IMR-90 (cell line): ENCODE measurements around the gene ASMTL. TPM values are rescaled to one million over a fixed set of nuclear protein-coding genes. Genes with fewer than 3 reads are reported as not detected.

Experiments
- ATAC-seq: fragments of 200-7000 bp; cut with Tn5 transposase; 2 replicates; pipeline ENCODE4 v1.9.1; 2020; ENCODE audit warnings: low read depth, mild to moderate bottlenecking, moderate library complexity
- BruUV-seq: library from RNA; stranded (reverse); fragments of 400-500 nt; replicated peaks from 2 replicates; lab custom pipeline; 2021; lab: Mats Ljungman, UMichigan
- CTCF ChIA-PET: fragments of 300-600 bp; formaldehyde crosslinking; extraction: SDS; loops from one replicate; lab custom pipeline; 2021; ENCODE audit warnings: antibody characterized with exemption; lab: Yijun Ruan, JAX
- POLR2A ChIA-PET: fragments of 300-600 bp; sonication (Branson Sonifier 250); formaldehyde crosslinking; loops from one replicate; lab custom pipeline; 2022; ENCODE audit warnings: antibody characterized with exemption; ENCODE audit not compliant: unreplicated experiment; lab: Charles Lee
- DNase-seq: peaks from one replicate; pipeline ENCODE4 v3.0.0; 2013
- H2AFZ ChIP-seq: replicated peaks from 2 replicates; pipeline ENCODE3; 2013; ENCODE audit warnings: low read length, mild to moderate bottlenecking; ENCODE audit not compliant: poor library complexity
- H2AK5ac ChIP-seq: 2 replicates; pipeline ENCODE4 v1.6.1; 2013; ENCODE audit warnings: low read depth, low read length, inconsistent platforms
- H2AK9ac ChIP-seq: replicated peaks from 2 replicates; pipeline ENCODE3; 2013; ENCODE audit warnings: mild to moderate bottlenecking, low read depth, low read length, moderate library complexity; ENCODE audit not compliant: poor library complexity
- H2BK120ac ChIP-seq: 2 replicates; pipeline ENCODE4 v1.6.1; 2013; ENCODE audit warnings: low read depth, low read length, inconsistent platforms
- H2BK15ac ChIP-seq: 3 replicates; pipeline ENCODE4 v1.6.1; 2013; ENCODE audit warnings: low read depth, low read length, inconsistent platforms
- H2BK20ac ChIP-seq: 2 replicates; pipeline ENCODE4 v1.6.1; 2013; ENCODE audit warnings: low read depth, mild to moderate bottlenecking, inconsistent platforms, low read length, moderate library complexity
- H2BK5ac ChIP-seq: 2 replicates; pipeline ENCODE4 v1.6.1; 2013; ENCODE audit warnings: mild to moderate bottlenecking, low read depth, low read length, inconsistent platforms; ENCODE audit not compliant: poor library complexity, severe bottlenecking
- H3K14ac ChIP-seq: replicated peaks from 2 replicates; pipeline ENCODE4 v1.6.1; 2013; ENCODE audit warnings: low read depth, low read length, inconsistent platforms
- H3K18ac ChIP-seq: 2 replicates; pipeline ENCODE4 v1.6.1; 2013; ENCODE audit warnings: low read depth, low read length, control low read depth
- H3K23ac ChIP-seq: 2 replicates; pipeline ENCODE4 v1.6.1; 2013; ENCODE audit warnings: low read depth, low read length, inconsistent platforms
- H3K27ac ChIP-seq: 2 replicates; pipeline ENCODE4 v1.5.1; 2013; ENCODE audit warnings: mild to moderate bottlenecking, control low read depth, low read length; ENCODE audit not compliant: insufficient read depth
- H3K27me3 ChIP-seq: 2 replicates; pipeline ENCODE4 v1.6.1; 2013; ENCODE audit warnings: low read length; ENCODE audit not compliant: control insufficient read depth, insufficient read depth
- H3K36me3 ChIP-seq: 2 replicates; pipeline ENCODE4 v1.6.1; 2013; ENCODE audit warnings: low read length, mixed read lengths; ENCODE audit not compliant: control insufficient read depth, insufficient read depth
- H3K4ac ChIP-seq: 2 replicates; pipeline ENCODE4 v1.6.1; 2013; ENCODE audit warnings: low read depth, low read length, inconsistent platforms
- H3K4me1 ChIP-seq: 2 replicates; pipeline ENCODE4 v1.6.1; 2013; ENCODE audit warnings: low read length, mixed read lengths; ENCODE audit not compliant: control insufficient read depth, insufficient read depth
- H3K4me2 ChIP-seq: 2 replicates; pipeline ENCODE4 v1.6.1; 2013; ENCODE audit warnings: low read depth, mild to moderate bottlenecking, control low read depth, low read length, moderate library complexity
- H3K4me3 ChIP-seq: 2 replicates; pipeline ENCODE4 v1.5.1; 2013; ENCODE audit warnings: low read depth, mild to moderate bottlenecking, control low read depth, low read length, moderate library complexity; ENCODE audit not compliant: insufficient read depth
- H3K56ac ChIP-seq: 2 replicates; pipeline ENCODE4 v1.6.1; 2013; ENCODE audit warnings: low read length, inconsistent platforms; ENCODE audit not compliant: insufficient read depth; ENCODE audit errors: extremely low read depth
- H3K79me1 ChIP-seq, 2 experiments: 2 replicates each; pipeline ENCODE4 v1.6.1; 2013; ENCODE audit warnings: low read length in 2 of 2, inconsistent platforms in 1 of 2, low read depth in 1 of 2
- H3K9ac ChIP-seq: 2 replicates; pipeline ENCODE4 v1.6.1; 2013; ENCODE audit warnings: low read depth, low read length, control low read depth
- H3K9me1 ChIP-seq: 2 replicates; pipeline ENCODE4 v1.6.1; 2013; ENCODE audit warnings: low read length, inconsistent platforms; ENCODE audit not compliant: insufficient read depth
- H3K9me3 ChIP-seq: 2 replicates; pipeline ENCODE4 v1.6.1; 2013; ENCODE audit warnings: low read length; ENCODE audit not compliant: control insufficient read depth, insufficient read depth
- H4K20me1 ChIP-seq: 2 replicates; pipeline ENCODE4 v1.6.1; 2013; ENCODE audit warnings: low read length, inconsistent platforms; ENCODE audit not compliant: insufficient read depth
- H4K5ac ChIP-seq: 2 replicates; pipeline ENCODE4 v1.6.1; 2013; ENCODE audit warnings: mild to moderate bottlenecking, low read depth, low read length, control low read depth
- H4K8ac ChIP-seq, 2 experiments: 2 replicates each; pipeline ENCODE4 v1.6.1; 2013; ENCODE audit warnings: low read depth in 2 of 2, low read length in 2 of 2, control low read depth in 1 of 2, inconsistent platforms in 1 of 2
- H4K91ac ChIP-seq: 2 replicates; pipeline ENCODE4 v1.6.1; 2013; ENCODE audit warnings: low read depth, low read length, inconsistent platforms; ENCODE audit not compliant: insufficient read depth
- BHLHE40 ChIP-seq: fragments of 150-350 bp; IDR thresholded peaks from 2 replicates; pipeline ENCODE4 v1.6.1; 2016; ENCODE audit warnings: mild to moderate bottlenecking, low read depth, low read length
- CEBPB ChIP-seq: IDR thresholded peaks from 2 replicates; pipeline ENCODE4 v1.6.1; 2012; ENCODE audit warnings: low read depth, low read length, improper control_type of control experiment
- CHD1 ChIP-seq: IDR thresholded peaks from 2 replicates; pipeline ENCODE4 v1.6.1; 2012; ENCODE audit warnings: low read depth, low read length, improper control_type of control experiment
- FOS ChIP-seq: fragments of 150-350 bp; IDR thresholded peaks from 2 replicates; pipeline ENCODE4 v1.6.1; 2016; ENCODE audit warnings: low read depth, low read length
- MAFK ChIP-seq: IDR thresholded peaks from 2 replicates; pipeline ENCODE4 v1.6.1; 2012; ENCODE audit warnings: low read depth, low read length, improper control_type of control experiment
- MAZ ChIP-seq: IDR thresholded peaks from 2 replicates; pipeline ENCODE4 v1.6.1; 2012; ENCODE audit warnings: low read depth, mild to moderate bottlenecking, low read length, improper control_type of control experiment, moderate library complexity, borderline replicate concordance
- MXI1 ChIP-seq: IDR thresholded peaks from 2 replicates; pipeline ENCODE4 v1.6.1; 2012; ENCODE audit warnings: low read depth, mild to moderate bottlenecking, low read length, moderate library complexity, borderline replicate concordance
- NFE2L2 ChIP-seq: fragments of 150-350 bp; IDR thresholded peaks from 2 replicates; pipeline ENCODE4 v1.6.1; 2016; ENCODE audit warnings: low read depth, mild to moderate bottlenecking, low read length
- POLR2A ChIP-seq: IDR thresholded peaks from 2 replicates; pipeline ENCODE4 v1.6.1; 2012; ENCODE audit warnings: mild to moderate bottlenecking, low read depth, low read length
- RCOR1 ChIP-seq: IDR thresholded peaks from 2 replicates; pipeline ENCODE4 v1.6.1; 2012; ENCODE audit warnings: mild to moderate bottlenecking, low read length, improper control_type of control experiment; ENCODE audit not compliant: insufficient replicate concordance
- RFX5 ChIP-seq: IDR thresholded peaks from 2 replicates; pipeline ENCODE4 v1.8.0; 2012; ENCODE audit warnings: low read depth, mild to moderate bottlenecking, low read length, moderate library complexity
- SMC3 ChIP-seq: fragments of 150-350 bp; IDR thresholded peaks from 2 replicates; pipeline ENCODE4 v1.6.1; 2016; ENCODE audit warnings: low read depth, mild to moderate bottlenecking, antibody characterized with exemption, low read length, moderate library complexity
- WGBS, 2 experiments: methylation state at CpG; one replicate each; pipeline versions ENCODE4 v1.1.5 to v1.1.7; 2013; ENCODE audit warnings: missing lambda C conversion rate in 2 of 2; ENCODE audit not compliant: insufficient read length in 1 of 2; ENCODE audit errors: extremely low coverage in 2 of 2; 5-methylcytosine and 5-hydroxymethylcytosine counted together
- dilution Hi-C: fragments of 300-500 bp; cut with HindIII; formaldehyde crosslinking; loops from one replicate; pipeline ENCODE4 v1.14.3; 2018; ENCODE audit warnings: low sequenced_read_pairs; ENCODE audit not compliant: unreplicated experiment
- in situ Hi-C: fragments of 300-500 bp; cut with MboI; formaldehyde crosslinking; loops from 3 replicates; pipeline ENCODE4 v1.14.3; 2019; ENCODE audit warnings: low sequenced_read_pairs, inconsistent platforms, mixed read lengths
- intact Hi-C: fragments of 100-400 bp; cut with micrococcal nuclease; formaldehyde crosslinking; loops from 2 replicates; pipeline ENCODE4 v1.10.0; 2022
- polyA plus RNA-seq, 3 experiments: library from polyadenylated mRNA; depleted of rRNA; stranded (reverse); fragments of >200 nt; gene quantifications; 2 replicates each; pipeline ENCODE4 v1.2.3, GENCODE V29; 2012; ENCODE audit warnings: low replicate concordance in 1 of 3
- total RNA-seq: library from RNA; depleted of rRNA; stranded (reverse); fragments of >200 nt; gene quantifications from 2 replicates; pipeline ENCODE4 v1.2.3, GENCODE V29; 2012
- TF ChIP-seq, protein P1 (sequence below): conservative IDR thresholded peaks from 2 replicates; pipeline ENCODE4 v1.5.1; 2012; ENCODE audit warnings: mild to moderate bottlenecking, low read depth, low read length, improper control_type of control experiment
- TF ChIP-seq, protein P2 (sequence below): fragments of 150-350 bp; IDR thresholded peaks from 2 replicates; pipeline ENCODE4 v1.6.1; 2016; ENCODE audit warnings: low read depth, mild to moderate bottlenecking, low read length, moderate library complexity, borderline replicate concordance
- TF ChIP-seq, protein P3 (sequence below): fragments of 150-350 bp; IDR thresholded peaks from 2 replicates; pipeline ENCODE4 v1.6.1; 2017; ENCODE audit warnings: mild to moderate bottlenecking, antibody characterized with exemption, low read length, low read depth

The ASMTL gene
- total and polyA plus RNA-seq, 2 of the 4 experiments (the other 2 are of a cell fraction) = 13.4 to 33.4 TPM

DNA sequence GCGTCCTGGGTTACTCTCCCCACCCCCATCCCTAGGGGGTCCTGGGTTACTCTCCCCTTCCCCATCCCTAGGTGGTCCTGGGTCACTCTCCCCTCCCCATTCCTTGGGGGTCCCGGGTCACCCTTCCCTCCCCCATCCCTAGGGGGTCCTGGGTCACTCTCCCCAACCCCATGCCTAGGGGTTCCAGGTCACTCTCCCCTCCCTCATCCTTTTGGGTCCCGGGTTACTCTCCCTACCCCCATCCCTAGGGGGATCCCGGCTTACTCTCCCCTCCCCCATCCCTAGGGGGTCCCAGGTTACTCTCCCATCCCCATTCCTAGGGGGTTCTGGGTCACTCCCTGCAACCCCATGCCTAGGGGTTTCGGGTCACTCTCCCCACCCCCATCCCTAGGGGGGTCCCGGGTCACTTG, 1.5 kb downstream of the ASMTL start:
- dilution Hi-C loops = no loop called here

More for the DNA sequence above, 1.5 kb downstream of the ASMTL start:
- ChIA-PET POLR2A (no interaction called here), CTCF (no interaction called here)
- no peak overlapping the region for H4K8ac ChIP-seq
- H3K4me2 ChIP-seq = no peak overlapping the region
- H2AK9ac ChIP-seq = no peak overlapping the region
- H3K4me1 ChIP-seq = no peaks in the 10 kb centered on the region; the same call in 1 of the 2 replicates
- no peak overlapping the region for H3K18ac ChIP-seq
- H2BK120ac ChIP-seq = no peak overlapping the region
- intact Hi-C loops = loop anchor here (5.0 to 10.0 kb wide), 3 partner anchors 196 to 1364 kb away; no protein-coding TSS in a partner anchor
- no peak overlapping the region for H3K56ac ChIP-seq
- no peak overlapping the region for H4K5ac ChIP-seq
- no peak overlapping the region for H2BK15ac ChIP-seq
- 90% methylated on average over 2 of the region's 6 CpGs; no CpG with 5 or more reads in 1 of the 2 experiments for WGBS, 2 experiments
- no peak overlapping the region for H3K4me3 ChIP-seq
- H3K9me3 ChIP-seq = no peaks in the 10 kb centered on the region
- H3K4ac ChIP-seq = no peak overlapping the region
- DNase-seq (no peak), ATAC-seq (no peak)
- no peak overlapping the region for H3K27ac ChIP-seq
- H3K23ac ChIP-seq = no peak overlapping the region
- in situ Hi-C loops = loop anchor here (10.0 to 25.0 kb wide), 3 partner anchors 136 to 1361 kb away; partner anchors contain the start of gene AKAP17A
- no peak overlapping the region for H3K14ac ChIP-seq
- H3K36me3 ChIP-seq = peaks cover 3% of the 10 kb centered on the region
- no peak overlapping the region for H2AK5ac ChIP-seq
- no peak overlapping the region for H2AFZ ChIP-seq
- BruUV-seq = no TSS peak
- H3K27me3 ChIP-seq = no peaks in the 10 kb centered on the region
- H4K20me1 ChIP-seq = no peaks in the 10 kb centered on the region
- no peak for TF ChIP-seq MAZ
- TF ChIP-seq SMC3 = no peak
- no peak for TF ChIP-seq NFE2L2
- TF ChIP-seq BHLHE40 = no peak
- TF ChIP-seq RFX5 = no peak
- TF ChIP-seq MAFK = no peak
- TF ChIP-seq, protein P1, sequence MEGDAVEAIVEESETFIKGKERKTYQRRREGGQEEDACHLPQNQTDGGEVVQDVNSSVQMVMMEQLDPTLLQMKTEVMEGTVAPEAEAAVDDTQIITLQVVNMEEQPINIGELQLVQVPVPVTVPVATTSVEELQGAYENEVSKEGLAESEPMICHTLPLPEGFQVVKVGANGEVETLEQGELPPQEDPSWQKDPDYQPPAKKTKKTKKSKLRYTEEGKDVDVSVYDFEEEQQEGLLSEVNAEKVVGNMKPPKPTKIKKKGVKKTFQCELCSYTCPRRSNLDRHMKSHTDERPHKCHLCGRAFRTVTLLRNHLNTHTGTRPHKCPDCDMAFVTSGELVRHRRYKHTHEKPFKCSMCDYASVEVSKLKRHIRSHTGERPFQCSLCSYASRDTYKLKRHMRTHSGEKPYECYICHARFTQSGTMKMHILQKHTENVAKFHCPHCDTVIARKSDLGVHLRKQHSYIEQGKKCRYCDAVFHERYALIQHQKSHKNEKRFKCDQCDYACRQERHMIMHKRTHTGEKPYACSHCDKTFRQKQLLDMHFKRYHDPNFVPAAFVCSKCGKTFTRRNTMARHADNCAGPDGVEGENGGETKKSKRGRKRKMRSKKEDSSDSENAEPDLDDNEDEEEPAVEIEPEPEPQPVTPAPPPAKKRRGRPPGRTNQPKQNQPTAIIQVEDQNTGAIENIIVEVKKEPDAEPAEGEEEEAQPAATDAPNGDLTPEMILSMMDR = no peak
- TF ChIP-seq CHD1 = no peak
- TF ChIP-seq, protein P2, sequence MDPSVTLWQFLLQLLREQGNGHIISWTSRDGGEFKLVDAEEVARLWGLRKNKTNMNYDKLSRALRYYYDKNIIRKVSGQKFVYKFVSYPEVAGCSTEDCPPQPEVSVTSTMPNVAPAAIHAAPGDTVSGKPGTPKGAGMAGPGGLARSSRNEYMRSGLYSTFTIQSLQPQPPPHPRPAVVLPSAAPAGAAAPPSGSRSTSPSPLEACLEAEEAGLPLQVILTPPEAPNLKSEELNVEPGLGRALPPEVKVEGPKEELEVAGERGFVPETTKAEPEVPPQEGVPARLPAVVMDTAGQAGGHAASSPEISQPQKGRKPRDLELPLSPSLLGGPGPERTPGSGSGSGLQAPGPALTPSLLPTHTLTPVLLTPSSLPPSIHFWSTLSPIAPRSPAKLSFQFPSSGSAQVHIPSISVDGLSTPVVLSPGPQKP = no peak
- no peak for TF ChIP-seq RCOR1
- TF ChIP-seq, protein P3, sequence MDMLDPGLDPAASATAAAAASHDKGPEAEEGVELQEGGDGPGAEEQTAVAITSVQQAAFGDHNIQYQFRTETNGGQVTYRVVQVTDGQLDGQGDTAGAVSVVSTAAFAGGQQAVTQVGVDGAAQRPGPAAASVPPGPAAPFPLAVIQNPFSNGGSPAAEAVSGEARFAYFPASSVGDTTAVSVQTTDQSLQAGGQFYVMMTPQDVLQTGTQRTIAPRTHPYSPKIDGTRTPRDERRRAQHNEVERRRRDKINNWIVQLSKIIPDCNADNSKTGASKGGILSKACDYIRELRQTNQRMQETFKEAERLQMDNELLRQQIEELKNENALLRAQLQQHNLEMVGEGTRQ = no peak
- no peak for TF ChIP-seq CEBPB
- TF ChIP-seq FOS = no peak
- TF ChIP-seq POLR2A = no peak
- no peak for TF ChIP-seq MXI1
- peaks cover 20 to 42% of the 10 kb centered on the region in 2 experiments for H3K79me1 ChIP-seq
- no peak overlapping the region for H4K91ac ChIP-seq
- H2BK20ac ChIP-seq = no peak overlapping the region
- H2BK5ac ChIP-seq = no peak overlapping the region
- no peaks in the 10 kb centered on the region for H3K9me1 ChIP-seq
- no peak overlapping the region for H3K9ac ChIP-seq
